SK-N-SH treated with all-trans-retinoic acid at 6 μM for 48 hours (cell line): ENCODE results near the gene TMEM253.

Source experiments
- ATAC-seq: fragments of 200-7000 bp; cut with Tn5 transposase; 3 replicates; pipeline ENCODE4 v1.9.1; 2020; ENCODE audit warnings: mild to moderate bottlenecking, moderate library complexity
- ARNTL ChIP-seq: fragments of 450-650 bp; formaldehyde crosslinking; IDR thresholded peaks from 2 replicates; pipeline ENCODE4 v1.5.0; 2020; ENCODE audit warnings: low read depth, mild to moderate bottlenecking, moderate library complexity, borderline replicate concordance
- BACH2 ChIP-seq: fragments of 250-450 bp; sonication (Bioruptor Pico); IDR thresholded peaks from 2 replicates; pipeline ENCODE4 v1.9.0; 2021; ENCODE audit warnings: mild to moderate bottlenecking, borderline replicate concordance
- CREB5 ChIP-seq: fragments of 250-450 bp; sonication (Bioruptor Pico); IDR thresholded peaks from 2 replicates; pipeline ENCODE4 v1.5.1; 2020; ENCODE audit warnings: low read depth, mild to moderate bottlenecking, moderate library complexity
- CSDC2 ChIP-seq: fragments of 250-450 bp; sonication (Bioruptor Pico); IDR thresholded peaks from 2 replicates; pipeline ENCODE4 v1.5.0; 2020; ENCODE audit warnings: mild to moderate bottlenecking, moderate library complexity
- CSRNP3 ChIP-seq: fragments of 250-450 bp; sonication (Bioruptor Pico); IDR thresholded peaks from 2 replicates; pipeline ENCODE4 v1.5.1; 2021; ENCODE audit warnings: mild to moderate bottlenecking, moderate library complexity
- ESRRG ChIP-seq: fragments of 250-450 bp; sonication (Bioruptor Pico); IDR thresholded peaks from 2 replicates; pipeline ENCODE4 v1.6.1; 2021; ENCODE audit warnings: mild to moderate bottlenecking
- GLIS3 ChIP-seq: fragments of 250-450 bp; sonication (Bioruptor Pico); IDR thresholded peaks from 2 replicates; pipeline ENCODE4 v1.5.0; 2020; ENCODE audit warnings: mild to moderate bottlenecking, moderate library complexity
- ISL1 ChIP-seq: fragments of 250-450 bp; sonication (Bioruptor Pico); IDR thresholded peaks from 2 replicates; pipeline ENCODE4 v2.1.2; 2022; ENCODE audit warnings: mild to moderate bottlenecking, moderate library complexity
- OSR1 ChIP-seq: fragments of 250-450 bp; sonication (Bioruptor Pico); IDR thresholded peaks from 2 replicates; pipeline ENCODE4 v1.8.0; 2022; ENCODE audit warnings: moderate library complexity, mild to moderate bottlenecking, inconsistent platforms
- PATZ1 ChIP-seq: fragments of 250-450 bp; sonication (Bioruptor Pico); IDR thresholded peaks from 2 replicates; pipeline ENCODE4 v1.8.0; 2020; ENCODE audit warnings: mild to moderate bottlenecking, moderate library complexity, borderline replicate concordance
- POU6F1 ChIP-seq: fragments of 250-450 bp; sonication (Bioruptor Pico); IDR thresholded peaks from 2 replicates; pipeline ENCODE4 v1.8.0; 2021; ENCODE audit warnings: low read depth, mild to moderate bottlenecking, moderate library complexity, borderline replicate concordance
- PPARA ChIP-seq: fragments of 250-450 bp; sonication (Bioruptor Pico); IDR thresholded peaks from 2 replicates; pipeline ENCODE4 v1.5.0; 2020; ENCODE audit warnings: mild to moderate bottlenecking, borderline replicate concordance
- RARB ChIP-seq: fragments of 250-450 bp; sonication (Bioruptor Pico); IDR thresholded peaks from 2 replicates; pipeline ENCODE4 v1.8.0; 2021; ENCODE audit warnings: mild to moderate bottlenecking, moderate library complexity
- SNAI2 ChIP-seq: fragments of 250-450 bp; sonication (Bioruptor Pico); IDR thresholded peaks from 2 replicates; pipeline ENCODE4 v1.5.0; 2020; ENCODE audit warnings: mild to moderate bottlenecking, moderate library complexity
- TCF4 ChIP-seq: fragments of 250-450 bp; sonication (Bioruptor Pico); IDR thresholded peaks from 2 replicates; pipeline ENCODE4 v1.8.0; 2021; ENCODE audit warnings: mild to moderate bottlenecking, moderate library complexity, borderline replicate concordance
- TOX ChIP-seq: fragments of 250-450 bp; sonication (Bioruptor Pico); IDR thresholded peaks from 2 replicates; pipeline ENCODE4 v1.8.0; 2021; ENCODE audit warnings: mild to moderate bottlenecking, moderate library complexity, borderline replicate concordance
- TSHZ2 ChIP-seq: fragments of 250-450 bp; sonication (Bioruptor Pico); IDR thresholded peaks from 2 replicates; pipeline ENCODE4 v1.5.0; 2020; ENCODE audit warnings: mild to moderate bottlenecking, moderate library complexity
- ZC3H10 ChIP-seq: fragments of 250-450 bp; sonication (Bioruptor Pico); IDR thresholded peaks from 2 replicates; pipeline ENCODE4 v1.5.1; 2021; ENCODE audit warnings: mild to moderate bottlenecking, moderate library complexity
- ZFP3 ChIP-seq: fragments of 250-450 bp; sonication (Bioruptor Pico); IDR thresholded peaks from 2 replicates; pipeline ENCODE4 v1.5.0; 2020; ENCODE audit warnings: mild to moderate bottlenecking, moderate library complexity
- ZFP30 ChIP-seq: fragments of 450-650 bp; formaldehyde crosslinking; IDR thresholded peaks from 2 replicates; pipeline ENCODE4 v1.5.0; 2022; ENCODE audit warnings: mild to moderate bottlenecking, moderate library complexity
- ZNF565 ChIP-seq: fragments of 450-650 bp; formaldehyde crosslinking; conservative IDR thresholded peaks from 2 replicates; pipeline ENCODE4 v1.5.0; 2020; ENCODE audit warnings: low read depth, mild to moderate bottlenecking, moderate library complexity
- ZNF70 ChIP-seq: fragments of 450-650 bp; formaldehyde crosslinking; IDR thresholded peaks from 2 replicates; pipeline ENCODE4 v1.5.0; 2020; ENCODE audit warnings: mild to moderate bottlenecking, moderate library complexity
- ZNF8 ChIP-seq: fragments of 450-650 bp; formaldehyde crosslinking; IDR thresholded peaks from 2 replicates; pipeline ENCODE4 v1.5.0; 2020; ENCODE audit warnings: mild to moderate bottlenecking, moderate library complexity

The TMEM253 gene

GRCh38 chr14:21100931-21101330 is at the start of gene TMEM253:
TMEM253 (plus strand) TSS chr14:21101066; CDS start chr14:21101344, 278 bp downstream.
- no peak for TF ChIP-seq CREB5 (CRISPR knock-in tag)
- no peak for TF ChIP-seq ZNF8 (CRISPR knock-in tag)
- TF ChIP-seq PATZ1, result no peak
- no peak for TF ChIP-seq ZC3H10 (CRISPR knock-in tag)
- no peak for TF ChIP-seq GLIS3
- TF ChIP-seq CSDC2 (CRISPR knock-in tag), result no peak
- TF ChIP-seq CSRNP3 (CRISPR knock-in tag), result no peak
- no peak for TF ChIP-seq ZFP3 (CRISPR knock-in tag)
- ATAC-seq, result no peak

- no peak for ATAC-seq
These were observed 47.4 kb upstream of the TMEM253 start for GRCh38 chr14:21053184-21054122.

More at GRCh38 chr14:21053184-21054122, 47.4 kb upstream of the TMEM253 start:
- no peak for TF ChIP-seq BACH2
- no peak for TF ChIP-seq ISL1 (CRISPR knock-in tag)
- TF ChIP-seq ZFP3 (CRISPR knock-in tag), result no peak
- TF ChIP-seq ZFP30 (CRISPR knock-in tag), result no peak
- TF ChIP-seq TCF4 (CRISPR knock-in tag), result no peak
- TF ChIP-seq ESRRG (CRISPR knock-in tag), result no peak
- TF ChIP-seq ZC3H10 (CRISPR knock-in tag), result no peak
- no peak for TF ChIP-seq TOX
- no peak for TF ChIP-seq RARB (CRISPR knock-in tag)
- no peak for TF ChIP-seq ZNF70 (CRISPR knock-in tag)
- no peak for TF ChIP-seq TSHZ2 (CRISPR knock-in tag)
- TF ChIP-seq ZNF565, result no peak
- TF ChIP-seq ARNTL, result no peak
- no peak for TF ChIP-seq POU6F1 (CRISPR knock-in tag)
- no peak for TF ChIP-seq SNAI2 (CRISPR knock-in tag)
- no peak for TF ChIP-seq GLIS3
- TF ChIP-seq PPARA (CRISPR knock-in tag), result no peak
- no peak for TF ChIP-seq PATZ1
- no peak for TF ChIP-seq OSR1 (CRISPR knock-in tag)
- TF ChIP-seq CSDC2 (CRISPR knock-in tag), result no peak
